NOMO-1 treated with dmso at 0.1 percent for 144 hours (cell line): ENCODE results near the gene REC114.

ENCODE experiments used
- DNase-seq: peaks from one replicate; lab custom pipeline; 2025; ENCODE audit not compliant: unreplicated experiment; lab: John Stamatoyannopoulos, UW

REC114 gene

GRCh38 chr15:73454096-73454495 is 11.1 kb downstream of the REC114 start:
- no peak for DNase-seq

- no peak for DNase-seq
Observed at GRCh38 chr15:73455876-73456275, 12.9 kb downstream of the REC114 start.

- no peak for DNase-seq
Observed at GRCh38 chr15:73457334-73457733, 14.4 kb downstream of the REC114 start.

- DNase-seq = no peak
Observed at GRCh38 chr15:73460662-73461061, 17.7 kb downstream of the REC114 start.

GRCh38 chr15:73464602-73465001 is 21.6 kb downstream of the REC114 start:
- DNase-seq = no peak

- DNase-seq = no peak
Observed at GRCh38 chr15:73467758-73468157, 24.8 kb downstream of the REC114 start.

- no peak for DNase-seq
Observed at GRCh38 chr15:73474785-73475184, 31.8 kb downstream of the REC114 start.

GRCh38 chr15:73476704-73477216 is 33.8 kb downstream of the REC114 start:
- DNase-seq = no peak

GRCh38 chr15:73480050-73480449 is 37.1 kb downstream of the REC114 start:
- DNase-seq = no peak

- peak; percentile 79 for DNase-seq
Observed at GRCh38 chr15:73482166-73482565, 39.2 kb downstream of the REC114 start.

GRCh38 chr15:73483053-73483452 is 40.1 kb downstream of the REC114 start:
- no peak for DNase-seq

GRCh38 chr15:73485372-73485771 is 42.4 kb downstream of the REC114 start:
- no peak for DNase-seq

GRCh38 chr15:73485885-73486284 is 42.9 kb downstream of the REC114 start:
- DNase-seq = peak; percentile 38

GRCh38 chr15:73488698-73489097 is 45.7 kb downstream of the REC114 start:
- no peak for DNase-seq

- no peak for DNase-seq
Observed at GRCh38 chr15:73493922-73494321, 51.0 kb downstream of the REC114 start.

- DNase-seq = no peak
Observed at GRCh38 chr15:73495181-73495580, 52.2 kb downstream of the REC114 start.

- DNase-seq = no peak
Observed at GRCh38 chr15:73500696-73501095, 57.7 kb downstream of the REC114 start.

- no peak for DNase-seq
Observed at GRCh38 chr15:73504885-73505284, 61.9 kb downstream of the REC114 start.

GRCh38 chr15:73515527-73515926 is 72.6 kb downstream of the REC114 start:
- DNase-seq = no peak

- no peak for DNase-seq
Observed at GRCh38 chr15:73517566-73517965, 74.6 kb downstream of the REC114 start.

GRCh38 chr15:73518180-73518862 is 75.4 kb downstream of the REC114 start:
- DNase-seq = no peak

- no peak for DNase-seq
Observed at GRCh38 chr15:73518876-73519733, 76.1 kb downstream of the REC114 start.
